OCI-LY7 (cell line): ENCODE measurements around the gene CTNNA3. TPM values are rescaled to one million over a fixed set of nuclear protein-coding genes. Genes with fewer than 3 reads are reported as not detected.
"Not testable (repeated sequence)": the region's sequence is repeated elsewhere in the genome, so short reads cannot be mapped to it uniquely, and the experiment has no call there.

Experiments used
- BruUV-seq: library from RNA; stranded (reverse); fragments of 400-500 nt; replicated peaks from 2 replicates; lab custom pipeline; 2021; lab: Mats Ljungman, UMichigan
- CTCF ChIA-PET: fragments of 300-600 bp; sonication (Branson Sonifier 250); formaldehyde crosslinking; loops from one replicate; lab custom pipeline; 2022; ENCODE audit warnings: antibody characterized with exemption; ENCODE audit not compliant: unreplicated experiment; lab: Charles Lee
- POLR2A ChIA-PET: fragments of 300-600 bp; sonication (Branson Sonifier 250); formaldehyde crosslinking; loops from one replicate; lab custom pipeline; 2022; ENCODE audit warnings: antibody characterized with exemption; lab: Charles Lee
- DNase-seq: peaks from one replicate; pipeline ENCODE4 v3.0.0-alpha.2; 2015; ENCODE audit warnings: low spot score
- H2AFZ ChIP-seq: fragments of 200-600 bp; sonication (generic), shearing (Covaris generic); 2 replicates; pipeline ENCODE4 v1.6.1; 2014; ENCODE audit warnings: mild to moderate bottlenecking, antibody characterized with exemption, low read length, moderate library complexity
- H3K27ac ChIP-seq: fragments of 200-600 bp; sonication (generic); 2 replicates; pipeline ENCODE4 v1.5.1; 2014; ENCODE audit warnings: mixed run types, low read depth, mild to moderate bottlenecking, moderate library complexity, low read length, inconsistent platforms; ENCODE audit not compliant: poor library complexity, severe bottlenecking
- H3K36me3 ChIP-seq: fragments of 200-600 bp; sonication (generic); 2 replicates; pipeline ENCODE4 v1.6.1; 2014; ENCODE audit warnings: mild to moderate bottlenecking, antibody characterized with exemption, low read length, moderate library complexity, mixed read lengths; ENCODE audit not compliant: insufficient read depth
- H3K4me1 ChIP-seq: fragments of 200-600 bp; sonication (generic); 2 replicates; pipeline ENCODE4 v1.5.1; 2014; ENCODE audit warnings: mild to moderate bottlenecking, low read length; ENCODE audit not compliant: insufficient read depth, poor library complexity, severe bottlenecking
- H3K4me2 ChIP-seq: fragments of 200-600 bp; sonication (generic); 2 replicates; pipeline ENCODE4 v1.6.1; 2014; ENCODE audit warnings: mild to moderate bottlenecking, low read length
- H3K4me3 ChIP-seq: fragments of 200-600 bp; sonication (generic); 2 replicates; pipeline ENCODE4 v1.5.1; 2014; ENCODE audit warnings: mild to moderate bottlenecking, low read depth, low read length; ENCODE audit not compliant: poor library complexity, severe bottlenecking
- H3K79me2 ChIP-seq: fragments of 200-600 bp; sonication (generic); 2 replicates; pipeline ENCODE4 v1.6.1; 2016; ENCODE audit warnings: low read depth, mild to moderate bottlenecking, low read length, moderate library complexity, mixed read lengths; ENCODE audit not compliant: insufficient read depth
- H3K9me2 ChIP-seq: fragments of 200-600 bp; sonication (generic); 2 replicates; pipeline ENCODE4 v1.6.1; 2016; ENCODE audit warnings: mild to moderate bottlenecking, low read length, mixed read lengths; ENCODE audit not compliant: insufficient read depth
- H3K9me3 ChIP-seq: fragments of 200-600 bp; sonication (generic); 2 replicates; pipeline ENCODE4 v1.6.1; 2014; ENCODE audit warnings: mild to moderate bottlenecking, mixed run types, low read length, mixed read lengths
- H4K20me1 ChIP-seq: fragments of 200-600 bp; sonication (generic); 2 replicates; pipeline ENCODE4 v1.6.1; 2014; ENCODE audit warnings: mild to moderate bottlenecking, antibody characterized with exemption, low read length, moderate library complexity, mixed read lengths; ENCODE audit not compliant: insufficient read depth
- CTCF ChIP-seq: fragments of 200-600 bp; sonication (generic); conservative IDR thresholded peaks from 2 replicates; pipeline ENCODE4 v1.5.1; 2014; ENCODE audit warnings: mild to moderate bottlenecking, antibody characterized with exemption, low read length, moderate library complexity, mixed read lengths
- EZH2phosphoT487 ChIP-seq: fragments of 200-600 bp; sonication (generic); IDR thresholded peaks from 2 replicates; pipeline ENCODE4 v1.6.1; 2018; ENCODE audit warnings: low read depth, borderline replicate concordance, mild to moderate bottlenecking, mixed run types, antibody characterized with exemption, low read length, moderate library complexity, mixed read lengths
- intact Hi-C: fragments of 100-400 bp; cut with micrococcal nuclease; formaldehyde crosslinking; loops from one replicate; pipeline ENCODE4 v1.10.0; 2022; ENCODE audit not compliant: unreplicated experiment
- total RNA-seq, 2 experiments: library from RNA; depleted of rRNA in 1 of 2; stranded (reverse); fragments of >200 nt in 1 of 2; shearing (Covaris generic) in 1 of 2; gene quantifications; 2 replicates each; pipeline ENCODE4 v1.2.3, GENCODE V29; 2014 to 2022

CTNNA3 gene
- total RNA-seq, 2 experiments from 2014 or later = not detected

- ChIA-PET CTCF (no interaction called here), POLR2A (no interaction called here)
- intact Hi-C loops = no loop called here
- Histone ChIP-seq H3K36me3 (no peaks in the 10 kb centered on the region), H3K27ac (no peak overlapping the region), H2AFZ (no peak overlapping the region), H3K79me2 (no peaks in the 10 kb centered on the region), H3K4me3 (no peak overlapping the region), H3K9me3 (no peaks in the 10 kb centered on the region), H3K4me2 (no peak overlapping the region), H3K9me2 (no peaks in the 10 kb centered on the region), H3K4me1 (no peaks in the 10 kb centered on the region), H4K20me1 (no peaks in the 10 kb centered on the region)
- BruUV-seq = no TSS peak
- no peak for DNase-seq
- TF ChIP-seq CTCF (no peak), EZH2phosphoT487 (no peak)
These were observed 122.5 kb downstream of the CTNNA3 start for GRCh38 chr10:67573484-67573883.

- Histone ChIP-seq H3K4me3 (no peak overlapping the region), H2AFZ (no peak overlapping the region), H3K9me2 (no peaks in the 10 kb centered on the region), H4K20me1 (no peaks in the 10 kb centered on the region), H3K27ac (no peak overlapping the region), H3K4me2 (no peak overlapping the region), H3K79me2 (no peaks in the 10 kb centered on the region), H3K36me3 (no peaks in the 10 kb centered on the region), H3K9me3 (no peaks in the 10 kb centered on the region), H3K4me1 (no peaks in the 10 kb centered on the region)
- CTCF ChIA-PET = no interaction called here
- TF ChIP-seq EZH2phosphoT487 = no peak
- no peak for TF ChIP-seq CTCF
- BruUV-seq = no TSS peak
- no peak for DNase-seq
- intact Hi-C loops = no loop called here
- POLR2A ChIA-PET = no interaction called here
These were observed 124.5 kb downstream of the CTNNA3 start for GRCh38 chr10:67571503-67571902.

GRCh38 chr10:67558311-67558710, 137.7 kb downstream of the CTNNA3 start:
- H3K9me3 ChIP-seq, DNase-seq, H2AFZ ChIP-seq, BruUV-seq, CTCF ChIA-PET, POLR2A ChIA-PET, H3K36me3 ChIP-seq, H3K27ac ChIP-seq, H3K9me2 ChIP-seq, H3K4me2 ChIP-seq, H4K20me1 ChIP-seq, H3K4me3 ChIP-seq, intact Hi-C loops, H3K79me2 ChIP-seq, H3K4me1 ChIP-seq: not testable (repeated sequence)
